ENCODE results near the gene RPS8. TPM values are rescaled to one million over a fixed set of nuclear protein-coding genes. Genes with fewer than 3 reads are reported as not detected.

The RPS8 gene
- total and polyA plus RNA-seq, 2 of the 8 experiments (the other 6 are each of a cell fraction or from before 2014, with no cell fraction given): 2,261 to 2,407 TPM

- Histone ChIP-seq H3K23me2 (ENCODE audit: low read depth, low read length) (peaks cover 3% of the 10 kb centered on the region; the same call in 1 of the 2 replicates), H2AK5ac (ENCODE audit: low read depth, low read length) (no peak overlapping the region), H3K23ac (ENCODE audit: insufficient read length) (no peak overlapping the region), H3K36me3 (ENCODE audit: control insufficient read depth in 2 of 4, insufficient read depth in 4 of 4, low read length in 3 of 4) (peaks cover 11 to 22% (median 13%) of the 10 kb centered on the region in 4 experiments), H3K27ac (ENCODE audit: low read depth, low read length) (peak overlapping the region; percentile 83), H3K4me2 (ENCODE audit: insufficient read depth in 1 of 2, low read depth in 2 of 2, low read length in 2 of 2) (peak overlapping the region; percentile 67 to 82), H2BK12ac (ENCODE audit: low read depth, low read length) (peak overlapping the region; percentile 0; the same call in 1 of the 2 replicates), H3K4me1 (replicated peaks in 1 of 4; ENCODE audit: control insufficient read depth in 3 of 4, insufficient read depth in 4 of 4, low read length in 3 of 4) (peaks cover 0 to 3% (median under 1%) of the 10 kb centered on the region in 4 experiments; a peak in 2 of 7 replicates), H3K79me1 (ENCODE audit: low read depth, low read length) (peaks cover 7% of the 10 kb centered on the region), H3K9ac (replicated peaks in 1 of 4; ENCODE audit: extremely low read depth in 1 of 4, low read depth in 3 of 4, low read length in 3 of 4) (peak overlapping the region; percentile 77 to 93 (median 87)), H3K79me2 (ENCODE audit: control insufficient read depth in 1 of 2, insufficient read depth in 2 of 2, low read length in 2 of 2) (peaks cover 2 to 31% of the 10 kb centered on the region in 2 experiments; a peak in 3 of 4 replicates), H3K4ac (replicated peaks; ENCODE audit: insufficient read length, low read depth, low read length) (no peak overlapping the region), H3K4me3 (ENCODE audit: extremely low read depth in 1 of 4, insufficient read depth in 2 of 4, low read depth in 3 of 4, low read length in 4 of 4) (peak overlapping the region; percentile 54 to 98 (median 94)), H3K14ac (ENCODE audit: insufficient read length) (no peak overlapping the region), H2AFZ (ENCODE audit: low read length) (peak overlapping the region; percentile 62), H2BK20ac (ENCODE audit: low read length) (no peak overlapping the region), H3K27me3 (replicated peaks in 1 of 4; ENCODE audit: control insufficient read depth in 3 of 4, extremely low read depth in 1 of 4, insufficient read depth in 3 of 4, low read length in 3 of 4) (no peaks in the 10 kb centered on the region), H3K18ac (ENCODE audit: extremely low read depth, low read length) (peak overlapping the region; percentile 49), H2BK120ac (replicated peaks; ENCODE audit: low read depth, low read length) (no peak overlapping the region), H4K91ac (replicated peaks; ENCODE audit: insufficient read length, low read length) (peak overlapping the region; percentile 61), H3K9me3 (ENCODE audit: insufficient read depth in 2 of 2, low read depth in 1 of 2, low read length in 1 of 2) (peaks cover 0 to 7% of the 10 kb centered on the region in 2 experiments; a peak in 1 of 4 replicates), H4K8ac (ENCODE audit: extremely low read depth, insufficient read depth, low read length) (peak overlapping the region; percentile 63; the same call in 1 of the 2 replicates), H2BK5ac (ENCODE audit: low read depth, low read length) (peak overlapping the region; percentile 96), H2BK15ac (ENCODE audit: low read length) (0 out of 2 replicates have a peak overlapping the region, but pooled peaks have one; percentile 22), H4K20me1 (replicated peaks in 1 of 2; ENCODE audit: control insufficient read depth in 1 of 2, insufficient read depth in 2 of 2, low read length in 2 of 2) (no peaks in the 10 kb centered on the region), H4K5ac (ENCODE audit: insufficient read length, low read depth, low read length) (peak overlapping the region; percentile 26), H3K56ac (replicated peaks; ENCODE audit: insufficient read length, low read depth, low read length) (peak overlapping the region; percentile 50)
- DNase-seq (ENCODE audit: low read depth in 1 of 2, low spot score in 2 of 2) (no peak), FAIRE-seq (no peak)
- 5% methylated on average over 14 of the region's 14 CpGs; no CpG with 5 or more reads in 1 of the 2 experiments for WGBS, 2 experiments (ENCODE audit: extremely low coverage in 1 of 2, insufficient coverage in 1 of 2, insufficient read length in 1 of 2, insufficient replicate concordance in 2 of 2, low coverage in 1 of 2, low lambda C conversion rate in 2 of 2, missing lambda C conversion rate in 1 of 2)
- TF ChIP-seq SRF (IDR thresholded peaks at IDR 0.05; ENCODE audit: low read depth, low read length): no peak
- TF ChIP-seq MAFK (IDR thresholded peaks at IDR 0.05; ENCODE audit: low read depth, low read length): no peak
- no peak for TF ChIP-seq GABPA (IDR thresholded peaks at IDR 0.05; ENCODE audit: borderline replicate concordance, insufficient read depth, low read length)
- TF ChIP-seq CREB1 (IDR thresholded peaks at IDR 0.05): no peak
- TF ChIP-seq SAP30 (IDR thresholded peaks at IDR 0.05; ENCODE audit: insufficient read depth, insufficient replicate concordance, low read length): no peak
- no peak for TF ChIP-seq CTCF (IDR thresholded peaks at IDR 0.05; ENCODE audit: control extremely low read depth in 1 of 3, insufficient read depth in 1 of 3, low read depth in 1 of 3, low read length in 3 of 3)
- no peak for TF ChIP-seq SP2 (IDR thresholded peaks at IDR 0.05; ENCODE audit: low read length)
- no peak for TF ChIP-seq FOSL1 (IDR thresholded peaks at IDR 0.05; ENCODE audit: insufficient read depth, low read depth, low read length)
- no peak for TF ChIP-seq CBX5 (IDR thresholded peaks at IDR 0.05; ENCODE audit: low read depth, low read length)
- no peak for TF ChIP-seq CEBPB (IDR thresholded peaks at IDR 0.05; ENCODE audit: low read depth, low read length)
- ChIA-PET CTCF (ENCODE audit: partially characterized antibody) (interaction anchor here (1.3 to 2.1 kb wide), 2 partner anchors 9 to 11 kb away, joined by 4 to 6 read pairs; partner anchors contain the start of gene RNU5D-1), POLR2A (ENCODE audit: partially characterized antibody) (interaction anchor here (0.7 to 10.5 kb wide), 12 partner anchors 10 to 90 kb away, joined by 3 to 120 read pairs (median 4); partner anchors contain the start of genes RNU5D-1 and RPS8)
These were observed 35.1 kb upstream of the RPS8 start for GRCh38 chr1:44740179-44740617.
